ENCODE measurements around the gene DYNC1I2. TPM values are rescaled to one million over a fixed set of nuclear protein-coding genes. Genes with fewer than 3 reads are reported as not detected.

Gene DYNC1I2
- total and polyA plus RNA-seq, 2 of the 4 experiments (the other 2 are of a cell fraction), result 110 to 114 TPM

GRCh38 chr2:171669121-171669520, 18.1 kb upstream of the DYNC1I2 start:
- Histone ChIP-seq H3K4me1 (ENCODE audit: control insufficient read depth, insufficient read depth, low read length) (no peaks in the 10 kb centered on the region), H3K27me3 (ENCODE audit: control insufficient read depth, insufficient read depth, low read length) (peaks cover 11% of the 10 kb centered on the region), H2BK15ac (ENCODE audit: low read depth, low read length) (no peak overlapping the region), H3K4ac (ENCODE audit: low read depth, low read length) (no peak overlapping the region), H4K5ac (ENCODE audit: low read depth, low read length) (no peak overlapping the region), H2AFZ (replicated peaks; ENCODE audit: low read length, poor library complexity) (no peak overlapping the region), H2AK9ac (replicated peaks; ENCODE audit: low read depth, low read length, poor library complexity) (no peak overlapping the region), H3K79me1 (ENCODE audit: low read depth in 1 of 2, low read length in 2 of 2) (no peaks in the 10 kb centered on the region), H3K36me3 (ENCODE audit: control insufficient read depth, insufficient read depth, low read length) (no peaks in the 10 kb centered on the region), H3K9ac (ENCODE audit: low read depth, low read length) (no peak overlapping the region), H3K4me3 (ENCODE audit: insufficient read depth, low read depth, low read length) (no peak overlapping the region), H3K9me3 (ENCODE audit: control insufficient read depth, insufficient read depth, low read length) (no peaks in the 10 kb centered on the region), H3K18ac (ENCODE audit: low read depth, low read length) (no peak overlapping the region), H2BK5ac (ENCODE audit: low read depth, low read length, poor library complexity, severe bottlenecking) (no peak overlapping the region), H3K4me2 (ENCODE audit: low read depth, low read length) (no peak overlapping the region), H3K14ac (replicated peaks; ENCODE audit: low read depth, low read length) (no peak overlapping the region), H3K9me1 (ENCODE audit: insufficient read depth, low read length) (no peaks in the 10 kb centered on the region), H3K27ac (ENCODE audit: insufficient read depth, low read length) (no peak overlapping the region), H2BK120ac (ENCODE audit: low read depth, low read length) (no peak overlapping the region), H4K20me1 (ENCODE audit: insufficient read depth, low read length) (no peaks in the 10 kb centered on the region), H3K23ac (ENCODE audit: low read depth, low read length) (no peak overlapping the region), H3K56ac (ENCODE audit: extremely low read depth, insufficient read depth, low read length) (no peak overlapping the region), H4K8ac (ENCODE audit: low read depth in 2 of 2, low read length in 2 of 2) (no peak overlapping the region), H2AK5ac (ENCODE audit: low read depth, low read length) (no peak overlapping the region), H2BK20ac (ENCODE audit: low read depth, low read length) (no peak overlapping the region), H4K91ac (ENCODE audit: insufficient read depth, low read depth, low read length) (no peak overlapping the region)
- ChIA-PET POLR2A (ENCODE audit: unreplicated experiment) (no interaction called here), CTCF (no interaction called here)
- TF ChIP-seq RAD21 (IDR thresholded peaks at IDR 0.05; ENCODE audit: low read length), result no peak
- TF ChIP-seq SMC3 (IDR thresholded peaks at IDR 0.05; ENCODE audit: low read depth, low read length), result no peak
- TF ChIP-seq ELK1 (IDR thresholded peaks at IDR 0.05; ENCODE audit: borderline replicate concordance, low read depth, low read length), result no peak
- TF ChIP-seq MAZ (IDR thresholded peaks at IDR 0.05; ENCODE audit: borderline replicate concordance, low read depth, low read length), result no peak
- TF ChIP-seq CHD1 (IDR thresholded peaks at IDR 0.05; ENCODE audit: low read depth, low read length), result no peak
- no peak for TF ChIP-seq FOS (IDR thresholded peaks at IDR 0.05; ENCODE audit: low read depth, low read length)
- no peak for TF ChIP-seq RFX5 (IDR thresholded peaks at IDR 0.05; ENCODE audit: low read depth, low read length)
- no peak for TF ChIP-seq MXI1 (IDR thresholded peaks at IDR 0.05; ENCODE audit: borderline replicate concordance, low read depth, low read length)
- TF ChIP-seq NFE2L2 (IDR thresholded peaks at IDR 0.05; ENCODE audit: low read depth, low read length), result no peak
- TF ChIP-seq MAFK (IDR thresholded peaks at IDR 0.05; ENCODE audit: low read depth, low read length), result no peak
- no peak for TF ChIP-seq CEBPB (IDR thresholded peaks at IDR 0.05; ENCODE audit: low read depth, low read length)
- TF ChIP-seq RCOR1 (IDR thresholded peaks at IDR 0.05; ENCODE audit: insufficient replicate concordance, low read length), result no peak
- TF ChIP-seq BHLHE40 (IDR thresholded peaks at IDR 0.05; ENCODE audit: low read depth, low read length), result no peak
- TF ChIP-seq POLR2A (IDR thresholded peaks at IDR 0.05; ENCODE audit: low read depth, low read length), result no peak
- TF ChIP-seq CTCF (conservative IDR thresholded peaks at IDR 0.05; ENCODE audit: low read depth, low read length), result no peak
- no peak for TF ChIP-seq USF2 (IDR thresholded peaks at IDR 0.05; ENCODE audit: low read depth, low read length)
- DNase-seq (no peak), ATAC-seq (ENCODE audit: low read depth) (no peak)
- BruUV-seq (replicated peaks), result no TSS peak
- in situ Hi-C loops (cut with MboI; ENCODE audit: low sequenced_read_pairs) (no loop called here), dilution Hi-C loops (cut with HindIII; ENCODE audit: low sequenced_read_pairs, unreplicated experiment) (no loop called here), intact Hi-C loops (cut with micrococcal nuclease) (no loop called here)
- no CpG with 5 or more reads among the region's 3 CpGs for WGBS, 2 experiments (ENCODE audit: extremely low coverage in 2 of 2, insufficient read length in 1 of 2)
